ENCODE results near the gene ITFG1.

DNA sequence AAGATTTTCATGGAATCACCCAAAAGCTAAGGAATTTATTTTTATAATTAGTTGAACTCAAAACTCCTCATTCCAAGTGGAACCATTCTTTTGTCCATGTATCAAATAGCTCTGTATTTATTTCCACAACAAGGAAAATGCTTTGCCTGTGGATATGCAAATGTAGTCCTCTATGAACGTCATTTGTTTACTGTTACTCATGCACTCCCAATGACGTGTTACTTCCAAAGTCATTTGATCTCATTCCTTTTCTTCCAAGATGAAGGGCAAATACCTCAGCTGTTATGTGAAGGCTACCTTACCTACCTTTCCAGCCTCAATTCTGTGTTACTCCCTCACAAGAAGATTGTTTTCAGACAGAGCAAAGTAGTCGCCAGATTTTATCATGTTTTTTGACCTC, 83.7 kb downstream of the ITFG1 start:
- TF ChIP-seq, protein P1, sequence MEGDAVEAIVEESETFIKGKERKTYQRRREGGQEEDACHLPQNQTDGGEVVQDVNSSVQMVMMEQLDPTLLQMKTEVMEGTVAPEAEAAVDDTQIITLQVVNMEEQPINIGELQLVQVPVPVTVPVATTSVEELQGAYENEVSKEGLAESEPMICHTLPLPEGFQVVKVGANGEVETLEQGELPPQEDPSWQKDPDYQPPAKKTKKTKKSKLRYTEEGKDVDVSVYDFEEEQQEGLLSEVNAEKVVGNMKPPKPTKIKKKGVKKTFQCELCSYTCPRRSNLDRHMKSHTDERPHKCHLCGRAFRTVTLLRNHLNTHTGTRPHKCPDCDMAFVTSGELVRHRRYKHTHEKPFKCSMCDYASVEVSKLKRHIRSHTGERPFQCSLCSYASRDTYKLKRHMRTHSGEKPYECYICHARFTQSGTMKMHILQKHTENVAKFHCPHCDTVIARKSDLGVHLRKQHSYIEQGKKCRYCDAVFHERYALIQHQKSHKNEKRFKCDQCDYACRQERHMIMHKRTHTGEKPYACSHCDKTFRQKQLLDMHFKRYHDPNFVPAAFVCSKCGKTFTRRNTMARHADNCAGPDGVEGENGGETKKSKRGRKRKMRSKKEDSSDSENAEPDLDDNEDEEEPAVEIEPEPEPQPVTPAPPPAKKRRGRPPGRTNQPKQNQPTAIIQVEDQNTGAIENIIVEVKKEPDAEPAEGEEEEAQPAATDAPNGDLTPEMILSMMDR (conservative IDR thresholded peaks at IDR 0.05 in 1 of 2, IDR thresholded peaks at IDR 0.05 in 1 of 2; ENCODE audit: extremely low read depth in 1 of 2, insufficient read depth in 1 of 2, low read depth in 1 of 2, low read length in 2 of 2): no peak
- TF ChIP-seq EZH2 (IDR thresholded peaks at IDR 0.05; ENCODE audit: borderline replicate concordance, low read length): no peak
